ENCODE data around the gene BTBD6. TPM values are rescaled to one million over a fixed set of nuclear protein-coding genes. Genes with fewer than 3 reads are reported as not detected.

Gene BTBD6
- total and polyA plus RNA-seq, 2 donors (not counting 3 experiments of a cell fraction or from before 2014, with no cell fraction given) = 63.1 to 65.0 TPM

DNA sequence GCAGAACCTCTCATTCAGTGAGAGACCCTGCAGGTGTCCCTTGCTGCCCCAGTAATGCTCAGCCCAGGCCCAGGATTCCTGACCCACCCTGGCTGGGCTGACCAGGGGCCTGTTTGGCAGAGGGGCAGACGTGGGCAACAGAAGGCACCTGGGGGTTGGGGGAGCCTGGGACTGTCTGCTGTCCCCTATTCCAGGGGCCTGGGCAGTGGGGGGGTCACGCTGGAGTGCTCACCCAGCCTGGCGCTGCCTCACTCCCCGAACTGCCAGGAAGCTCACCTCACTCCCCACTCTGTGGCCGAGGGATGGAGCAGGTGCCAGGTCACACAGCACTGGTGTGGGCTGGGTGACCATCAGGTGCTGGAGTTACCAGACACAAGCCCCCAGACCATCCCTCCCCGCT is 44.6 kb upstream of the BTBD6 start:
- FAIRE-seq (no peak), DNase-seq (ENCODE audit: low read depth, low spot score) (no peak)
- Histone ChIP-seq H3K27ac (ENCODE audit: insufficient read depth, low read depth, low read length) (no peak overlapping the region), H3K4me2 (ENCODE audit: insufficient read depth, low read length) (no peak overlapping the region), H4K20me1 (replicated peaks; ENCODE audit: control insufficient read depth, extremely low read depth, insufficient read depth, low read length) (no peaks in the 10 kb centered on the region), H3K79me2 (ENCODE audit: control insufficient read depth, insufficient read depth, low read length) (no peaks in the 10 kb centered on the region), H3K9ac (replicated peaks; ENCODE audit: extremely low read depth, insufficient read depth, low read length) (no peak overlapping the region), H3K9me1 (replicated peaks; ENCODE audit: control insufficient read depth, extremely low read depth, insufficient read depth, low read length) (no peaks in the 10 kb centered on the region), H3K27me3 (ENCODE audit: control insufficient read depth in 2 of 2, insufficient read depth in 2 of 2, low read length in 2 of 2) (no peaks in the 10 kb centered on the region), H3K4me3 (replicated peaks in 1 of 3; ENCODE audit: insufficient read depth in 1 of 3, low read depth in 1 of 3, low read length in 3 of 3) (no peak overlapping the region), H3K4me1 (ENCODE audit: control insufficient read depth, extremely low read depth, insufficient read depth, low read length) (peaks cover 18% of the 10 kb centered on the region), H2AFZ (ENCODE audit: low read depth, low read length) (no peak overlapping the region), H3K36me3 (ENCODE audit: control insufficient read depth in 2 of 2, extremely low read depth in 1 of 2, insufficient read depth in 2 of 2, low read length in 2 of 2) (no peaks in the 10 kb centered on the region), H3K9me3 (replicated peaks; ENCODE audit: control insufficient read depth, insufficient read depth, low read length) (no peaks in the 10 kb centered on the region)
- dilution Hi-C loops (cut with MboI; ENCODE audit: extremely low pct_ligation_motif_present, low sequenced_read_pairs) = no loop called here
- intact Hi-C loops (cut with micrococcal nuclease) = loop anchor here (1.0 to 10.0 kb wide), 4 partner anchors 34 to 149 kb away; no protein-coding TSS in a partner anchor
- CTCF ChIA-PET = interaction anchor here (0.9 to 2.1 kb wide), 6 partner anchors 8 to 148 kb away, joined by 3 to 10 read pairs (median 5); partner anchors contain the start of gene BTBD6
- TF ChIP-seq FOS (IDR thresholded peaks at IDR 0.05; ENCODE audit: borderline replicate concordance, insufficient read depth, low read length) (no peak), GATA2 (IDR thresholded peaks at IDR 0.05; ENCODE audit: insufficient read depth, insufficient read length, low read depth, low read length) (no peak), JUN (IDR thresholded peaks at IDR 0.05; ENCODE audit: borderline replicate concordance, insufficient read depth, insufficient read length, low read depth) (no peak), MYC (IDR thresholded peaks at IDR 0.05; ENCODE audit: low read depth, low read length) (no peak), POLR2A (IDR thresholded peaks at IDR 0.05; ENCODE audit: low read depth, low read length) (no peak), POLR2AphosphoS5 (IDR thresholded peaks at IDR 0.05; ENCODE audit: insufficient read depth, low read depth, low read length) (no peak), EZH2 (IDR thresholded peaks at IDR 0.05; ENCODE audit: borderline replicate concordance, low read depth, low read length, severe bottlenecking) (no peak)
- TF ChIP-seq, protein P1, sequence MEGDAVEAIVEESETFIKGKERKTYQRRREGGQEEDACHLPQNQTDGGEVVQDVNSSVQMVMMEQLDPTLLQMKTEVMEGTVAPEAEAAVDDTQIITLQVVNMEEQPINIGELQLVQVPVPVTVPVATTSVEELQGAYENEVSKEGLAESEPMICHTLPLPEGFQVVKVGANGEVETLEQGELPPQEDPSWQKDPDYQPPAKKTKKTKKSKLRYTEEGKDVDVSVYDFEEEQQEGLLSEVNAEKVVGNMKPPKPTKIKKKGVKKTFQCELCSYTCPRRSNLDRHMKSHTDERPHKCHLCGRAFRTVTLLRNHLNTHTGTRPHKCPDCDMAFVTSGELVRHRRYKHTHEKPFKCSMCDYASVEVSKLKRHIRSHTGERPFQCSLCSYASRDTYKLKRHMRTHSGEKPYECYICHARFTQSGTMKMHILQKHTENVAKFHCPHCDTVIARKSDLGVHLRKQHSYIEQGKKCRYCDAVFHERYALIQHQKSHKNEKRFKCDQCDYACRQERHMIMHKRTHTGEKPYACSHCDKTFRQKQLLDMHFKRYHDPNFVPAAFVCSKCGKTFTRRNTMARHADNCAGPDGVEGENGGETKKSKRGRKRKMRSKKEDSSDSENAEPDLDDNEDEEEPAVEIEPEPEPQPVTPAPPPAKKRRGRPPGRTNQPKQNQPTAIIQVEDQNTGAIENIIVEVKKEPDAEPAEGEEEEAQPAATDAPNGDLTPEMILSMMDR (IDR thresholded peaks at IDR 0.05; ENCODE audit: extremely low read depth in 1 of 2, insufficient read depth in 1 of 2, low read depth in 1 of 2, low read length in 2 of 2) = no peak
- TF ChIP-seq, protein P2, sequence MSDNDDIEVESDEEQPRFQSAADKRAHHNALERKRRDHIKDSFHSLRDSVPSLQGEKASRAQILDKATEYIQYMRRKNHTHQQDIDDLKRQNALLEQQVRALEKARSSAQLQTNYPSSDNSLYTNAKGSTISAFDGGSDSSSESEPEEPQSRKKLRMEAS (IDR thresholded peaks at IDR 0.05; ENCODE audit: insufficient read depth, insufficient read length) = no peak
- POLR2A ChIA-PET = no interaction called here
- BruUV-seq (replicated peaks) = no TSS peak
